ENCODE results near the gene CITED2.

CITED2 gene

DNA sequence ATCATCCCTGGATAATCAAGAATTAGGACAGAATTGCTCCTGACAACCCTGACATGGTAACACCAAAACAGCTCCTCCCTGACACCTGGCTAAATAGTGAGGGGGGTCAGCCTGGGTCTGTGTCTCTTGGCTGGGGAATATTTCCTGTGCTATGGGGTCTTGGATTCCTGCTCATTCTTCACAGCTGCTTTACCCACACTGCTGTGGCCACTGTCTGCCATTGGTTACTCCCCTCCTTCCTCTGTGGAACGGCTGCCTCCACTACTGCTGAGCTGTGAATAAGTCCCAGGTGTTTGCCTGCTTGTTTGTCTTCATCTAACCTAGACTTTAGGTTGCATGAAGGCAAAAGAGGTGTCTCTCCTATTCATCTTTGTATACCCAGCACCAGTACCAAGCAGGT, 48.8 kb downstream of the CITED2 start:
- DNase-seq: no peak

DNA sequence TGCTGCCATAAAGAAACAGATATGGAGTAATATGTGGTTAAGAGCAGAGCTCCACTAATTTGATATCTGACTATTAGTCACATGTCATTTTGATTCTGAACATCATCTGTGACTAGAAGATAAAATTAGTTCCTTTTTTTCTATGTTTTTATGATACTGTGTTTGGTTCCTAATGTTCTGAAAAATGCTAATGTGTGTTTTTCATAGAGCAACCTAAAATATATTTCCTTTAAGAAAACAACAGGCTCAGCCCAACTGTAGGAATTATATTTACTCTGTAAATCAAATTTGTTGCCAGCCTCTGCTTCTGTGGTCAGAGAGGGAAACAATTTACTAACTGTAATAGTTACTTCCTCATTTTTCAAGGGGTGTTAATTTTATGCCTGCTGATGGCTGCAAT, 49.3 kb downstream of the CITED2 start:
- no peak for DNase-seq

DNA sequence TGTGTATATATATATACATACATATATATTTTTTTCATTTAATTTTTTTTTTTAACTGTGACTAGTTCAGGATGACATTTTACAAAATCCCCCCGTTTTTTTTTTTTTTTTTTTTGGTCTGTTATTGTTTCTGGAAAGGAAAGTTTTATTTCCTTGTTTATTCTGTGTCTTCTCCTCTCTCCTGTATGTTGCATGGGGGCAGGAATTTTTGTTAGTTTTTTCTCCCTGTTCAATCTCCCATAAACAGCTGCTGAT, 50.2 kb downstream of the CITED2 start:
- DNase-seq: no peak

DNA sequence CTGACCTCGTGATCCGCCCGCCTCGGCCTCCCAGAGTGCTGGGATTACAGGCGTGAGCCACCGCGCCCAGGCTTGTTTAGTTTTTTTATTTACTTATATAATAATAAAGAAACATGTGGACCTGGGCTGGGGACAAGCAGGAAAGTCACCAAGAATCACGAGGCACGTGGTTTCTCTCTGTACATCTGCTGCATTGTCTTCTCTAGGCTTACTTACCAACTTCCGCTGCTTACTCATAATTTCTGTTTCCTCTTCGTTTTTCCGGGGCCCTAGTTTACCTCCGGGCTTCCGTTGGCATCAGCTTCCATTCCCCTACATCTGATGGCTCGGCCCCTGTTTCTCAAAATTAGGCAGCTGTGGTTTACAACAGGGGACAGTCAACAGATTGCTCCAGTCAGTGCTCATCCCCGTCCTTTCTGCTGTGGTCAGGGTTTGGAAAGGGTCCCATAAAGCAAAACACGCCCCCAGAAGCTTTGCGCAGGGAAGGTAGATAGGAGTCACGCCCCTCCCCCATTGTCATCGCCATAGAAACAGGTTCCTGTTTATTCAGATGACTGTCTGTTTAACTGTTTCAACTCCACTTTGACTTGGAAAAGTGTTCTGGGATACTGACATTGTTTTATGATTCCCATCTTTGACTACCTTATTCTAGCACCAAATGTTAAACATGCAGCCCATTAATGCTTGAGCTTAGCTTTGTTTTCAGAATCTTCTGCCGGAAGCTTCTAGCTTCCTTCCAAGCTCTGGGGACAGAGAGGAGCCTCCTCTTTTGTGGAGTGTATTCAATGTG, 50.7 kb downstream of the CITED2 start:
- DNase-seq: peak; percentile 11
